Measurements from ENCODE around the gene ZNF45.

DNA sequence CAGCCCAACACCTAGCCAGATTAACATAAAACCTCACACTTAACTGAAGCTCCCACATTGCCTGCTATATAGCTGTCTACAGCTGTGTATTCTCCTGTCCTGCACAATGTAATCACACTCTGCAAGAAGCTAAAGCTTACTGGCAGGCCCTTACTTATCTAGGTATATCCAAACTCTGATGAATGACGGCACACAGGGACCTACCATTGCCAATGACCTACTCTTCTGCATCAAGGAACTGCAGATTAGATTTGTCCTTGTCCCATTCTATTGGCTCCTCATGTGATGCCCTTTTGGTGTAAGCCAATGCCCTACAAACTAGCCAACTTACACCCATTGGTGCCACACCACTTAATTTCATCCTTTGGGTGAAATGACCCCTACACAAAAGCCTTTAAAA lies 26.4 kb downstream of the ZNF45 start:
- TF ChIP-seq, protein P1, sequence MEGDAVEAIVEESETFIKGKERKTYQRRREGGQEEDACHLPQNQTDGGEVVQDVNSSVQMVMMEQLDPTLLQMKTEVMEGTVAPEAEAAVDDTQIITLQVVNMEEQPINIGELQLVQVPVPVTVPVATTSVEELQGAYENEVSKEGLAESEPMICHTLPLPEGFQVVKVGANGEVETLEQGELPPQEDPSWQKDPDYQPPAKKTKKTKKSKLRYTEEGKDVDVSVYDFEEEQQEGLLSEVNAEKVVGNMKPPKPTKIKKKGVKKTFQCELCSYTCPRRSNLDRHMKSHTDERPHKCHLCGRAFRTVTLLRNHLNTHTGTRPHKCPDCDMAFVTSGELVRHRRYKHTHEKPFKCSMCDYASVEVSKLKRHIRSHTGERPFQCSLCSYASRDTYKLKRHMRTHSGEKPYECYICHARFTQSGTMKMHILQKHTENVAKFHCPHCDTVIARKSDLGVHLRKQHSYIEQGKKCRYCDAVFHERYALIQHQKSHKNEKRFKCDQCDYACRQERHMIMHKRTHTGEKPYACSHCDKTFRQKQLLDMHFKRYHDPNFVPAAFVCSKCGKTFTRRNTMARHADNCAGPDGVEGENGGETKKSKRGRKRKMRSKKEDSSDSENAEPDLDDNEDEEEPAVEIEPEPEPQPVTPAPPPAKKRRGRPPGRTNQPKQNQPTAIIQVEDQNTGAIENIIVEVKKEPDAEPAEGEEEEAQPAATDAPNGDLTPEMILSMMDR (IDR thresholded peaks at IDR 0.05): no peak
- TF ChIP-seq FOXJ3 (CRISPR knock-in tag; IDR thresholded peaks at IDR 0.05) (no peak), RAD21 (IDR thresholded peaks at IDR 0.05; ENCODE audit: low read length) (no peak), RFX5 (IDR thresholded peaks at IDR 0.05; ENCODE audit: low read length) (no peak), JUND (IDR thresholded peaks at IDR 0.05) (no peak)
- TF ChIP-seq, protein P2, sequence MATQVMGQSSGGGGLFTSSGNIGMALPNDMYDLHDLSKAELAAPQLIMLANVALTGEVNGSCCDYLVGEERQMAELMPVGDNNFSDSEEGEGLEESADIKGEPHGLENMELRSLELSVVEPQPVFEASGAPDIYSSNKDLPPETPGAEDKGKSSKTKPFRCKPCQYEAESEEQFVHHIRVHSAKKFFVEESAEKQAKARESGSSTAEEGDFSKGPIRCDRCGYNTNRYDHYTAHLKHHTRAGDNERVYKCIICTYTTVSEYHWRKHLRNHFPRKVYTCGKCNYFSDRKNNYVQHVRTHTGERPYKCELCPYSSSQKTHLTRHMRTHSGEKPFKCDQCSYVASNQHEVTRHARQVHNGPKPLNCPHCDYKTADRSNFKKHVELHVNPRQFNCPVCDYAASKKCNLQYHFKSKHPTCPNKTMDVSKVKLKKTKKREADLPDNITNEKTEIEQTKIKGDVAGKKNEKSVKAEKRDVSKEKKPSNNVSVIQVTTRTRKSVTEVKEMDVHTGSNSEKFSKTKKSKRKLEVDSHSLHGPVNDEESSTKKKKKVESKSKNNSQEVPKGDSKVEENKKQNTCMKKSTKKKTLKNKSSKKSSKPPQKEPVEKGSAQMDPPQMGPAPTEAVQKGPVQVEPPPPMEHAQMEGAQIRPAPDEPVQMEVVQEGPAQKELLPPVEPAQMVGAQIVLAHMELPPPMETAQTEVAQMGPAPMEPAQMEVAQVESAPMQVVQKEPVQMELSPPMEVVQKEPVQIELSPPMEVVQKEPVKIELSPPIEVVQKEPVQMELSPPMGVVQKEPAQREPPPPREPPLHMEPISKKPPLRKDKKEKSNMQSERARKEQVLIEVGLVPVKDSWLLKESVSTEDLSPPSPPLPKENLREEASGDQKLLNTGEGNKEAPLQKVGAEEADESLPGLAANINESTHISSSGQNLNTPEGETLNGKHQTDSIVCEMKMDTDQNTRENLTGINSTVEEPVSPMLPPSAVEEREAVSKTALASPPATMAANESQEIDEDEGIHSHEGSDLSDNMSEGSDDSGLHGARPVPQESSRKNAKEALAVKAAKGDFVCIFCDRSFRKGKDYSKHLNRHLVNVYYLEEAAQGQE (IDR thresholded peaks at IDR 0.05; ENCODE audit: low read depth, low read length): no peak
- TF ChIP-seq, protein P3, sequence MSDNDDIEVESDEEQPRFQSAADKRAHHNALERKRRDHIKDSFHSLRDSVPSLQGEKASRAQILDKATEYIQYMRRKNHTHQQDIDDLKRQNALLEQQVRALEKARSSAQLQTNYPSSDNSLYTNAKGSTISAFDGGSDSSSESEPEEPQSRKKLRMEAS (IDR thresholded peaks at IDR 0.05; ENCODE audit: low read depth): no peak

Measured in SK-N-SH (cell line).